Hepatocyte (in vitro differentiated cells): ENCODE measurements around the gene OCA2. TPM values are rescaled to one million over a fixed set of nuclear protein-coding genes. Genes with fewer than 3 reads are reported as not detected.

Source experiments
- DNase-seq: peaks from one replicate; pipeline ENCODE4 v3.0.0-alpha.2; 2016; ENCODE audit warnings: low spot score
- H2AFZ ChIP-seq: fragments of 200-600 bp; sonication (generic); 2 replicates; pipeline ENCODE4 v1.6.0; 2016; ENCODE audit warnings: antibody characterized with exemption, mild to moderate bottlenecking
- H3K27ac ChIP-seq: fragments of 200-600 bp; sonication (generic); 2 replicates; pipeline ENCODE4 v1.5.1; 2016; ENCODE audit warnings: mild to moderate bottlenecking
- H3K27me3 ChIP-seq: fragments of 200-600 bp; sonication (generic); 2 replicates; pipeline ENCODE4 v1.6.1; 2016
- H3K36me3 ChIP-seq: fragments of 200-600 bp; sonication (generic); replicated peaks from 2 replicates; pipeline ENCODE4 v1.5.1; 2016; ENCODE audit warnings: low read depth; ENCODE audit not compliant: insufficient read depth
- H3K4me1 ChIP-seq: fragments of 200-600 bp; sonication (generic); 2 replicates; pipeline ENCODE4 v1.5.1; 2016; ENCODE audit warnings: mild to moderate bottlenecking, moderate library complexity; ENCODE audit not compliant: insufficient read depth
- H3K4me2 ChIP-seq: fragments of 200-600 bp; sonication (generic); 2 replicates; pipeline ENCODE4 v1.6.0; 2016
- H3K4me3 ChIP-seq: fragments of 200-600 bp; sonication (generic); 2 replicates; pipeline ENCODE4 v1.5.1; 2016; ENCODE audit warnings: mild to moderate bottlenecking
- H3K79me2 ChIP-seq: fragments of 200-600 bp; sonication (generic); 2 replicates; pipeline ENCODE4 v1.6.0; 2017; ENCODE audit warnings: mild to moderate bottlenecking
- H3K9me2 ChIP-seq: fragments of 200-600 bp; sonication (generic); replicated peaks from 2 replicates; pipeline ENCODE4 v1.6.0; 2017; ENCODE audit warnings: mild to moderate bottlenecking; ENCODE audit not compliant: insufficient read depth
- H3K9me3 ChIP-seq: fragments of 200-600 bp; sonication (generic); 2 replicates; pipeline ENCODE4 v1.5.1; 2016; ENCODE audit warnings: low read depth, mild to moderate bottlenecking
- H4K20me1 ChIP-seq: fragments of 200-600 bp; sonication (generic); 2 replicates; pipeline ENCODE4 v1.6.0; 2016; ENCODE audit warnings: mild to moderate bottlenecking; ENCODE audit not compliant: insufficient read depth, poor library complexity, severe bottlenecking
- CTCF ChIP-seq: fragments of 200-600 bp; sonication (generic); IDR thresholded peaks from 2 replicates; pipeline ENCODE4 v1.5.1; 2016; ENCODE audit warnings: antibody characterized with exemption, mild to moderate bottlenecking; ENCODE audit not compliant: poor library complexity
- EZH2 ChIP-seq: fragments of 200-600 bp; sonication (generic); IDR thresholded peaks from 2 replicates; pipeline ENCODE4 v1.6.1; 2016; ENCODE audit warnings: antibody characterized with exemption, mild to moderate bottlenecking, borderline replicate concordance
- EZH2phosphoT487 ChIP-seq: fragments of 200-600 bp; sonication (generic); IDR thresholded peaks from one replicate; pipeline ENCODE4 v1.6.1; 2018; ENCODE audit warnings: antibody characterized with exemption, mild to moderate bottlenecking, low read depth, moderate library complexity; ENCODE audit not compliant: unreplicated experiment, severe bottlenecking
- WGBS: methylation state at CpG from one replicate; pipeline ENCODE4 v1.1.6; 2016; ENCODE audit warnings: low lambda C conversion rate; ENCODE audit errors: missing lambda C conversion rate; 5-methylcytosine and 5-hydroxymethylcytosine counted together
- polyA plus RNA-seq: library from polyadenylated mRNA; unstranded; fragments of >200 nt; fragmentation: Nextera tagmentation; extraction: Ambion mirVana; gene quantifications from 2 replicates; pipeline ENCODE4 v1.2.1, GENCODE V29; 2016
- total RNA-seq: library from RNA; depleted of rRNA; stranded (reverse); fragments of >200 nt; gene quantifications from 2 replicates; pipeline ENCODE4 v1.2.3, GENCODE V29; 2014

The OCA2 gene
- total and polyA plus RNA-seq, 2 experiments from 2014 or later = 25.1 to 27.7 TPM

GRCh38 chr15:27833974-27834373, 265.1 kb downstream of the OCA2 start:
- H3K27ac ChIP-seq = no peak overlapping the region
- no peak for DNase-seq
- no peaks in the 10 kb centered on the region for H3K27me3 ChIP-seq
- no peak overlapping the region for H3K4me2 ChIP-seq
- no peak overlapping the region for H3K4me3 ChIP-seq
- TF ChIP-seq CTCF (no peak), EZH2 (no peak)
- H3K36me3 ChIP-seq = no peaks in the 10 kb centered on the region
- H3K9me3 ChIP-seq = no peaks in the 10 kb centered on the region
- no peak overlapping the region for H2AFZ ChIP-seq
- H3K4me1 ChIP-seq = no peaks in the 10 kb centered on the region
- no peaks in the 10 kb centered on the region for H4K20me1 ChIP-seq
- no peaks in the 10 kb centered on the region for H3K9me2 ChIP-seq
- no peaks in the 10 kb centered on the region for H3K79me2 ChIP-seq
- 75% methylated on average over 2 of the region's 2 CpGs for WGBS

- no peak overlapping the region for H3K4me2 ChIP-seq
- no peaks in the 10 kb centered on the region for H3K79me2 ChIP-seq
- TF ChIP-seq CTCF = no peak
- no peak for TF ChIP-seq EZH2
- TF ChIP-seq EZH2phosphoT487 = no peak
- no peaks in the 10 kb centered on the region for H3K27me3 ChIP-seq
- no peak overlapping the region for H2AFZ ChIP-seq
- H3K4me1 ChIP-seq = no peaks in the 10 kb centered on the region
- no peaks in the 10 kb centered on the region for H3K9me3 ChIP-seq
- no peak for DNase-seq
- H3K4me3 ChIP-seq = no peak overlapping the region
- WGBS = 66% methylated on average over 4 of the region's 4 CpGs
- H3K36me3 ChIP-seq = no peaks in the 10 kb centered on the region
- no peaks in the 10 kb centered on the region for H3K9me2 ChIP-seq
- no peak overlapping the region for H3K27ac ChIP-seq
- no peaks in the 10 kb centered on the region for H4K20me1 ChIP-seq
These were observed 265.9 kb downstream of the OCA2 start for GRCh38 chr15:27833178-27833577.

DNA sequence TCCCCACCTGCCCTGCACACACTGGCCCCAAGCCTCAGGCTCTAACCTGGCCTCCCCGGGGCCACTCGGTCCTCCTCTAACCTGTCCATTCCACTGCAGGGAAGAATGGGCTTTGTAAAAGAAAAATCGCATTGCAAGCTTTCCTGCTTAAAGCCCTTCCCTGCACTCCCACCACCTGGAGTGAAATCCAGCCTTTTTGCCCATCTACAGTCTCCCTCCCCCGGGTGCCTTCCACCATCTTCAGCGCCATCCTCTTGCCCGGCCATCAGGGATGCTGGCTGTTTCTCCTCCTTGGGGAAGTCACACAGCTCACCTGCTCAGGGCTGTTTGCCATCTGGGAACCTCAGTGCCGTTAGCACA, 266.9 kb downstream of the OCA2 start:
- Histone ChIP-seq H3K79me2 (no peaks in the 10 kb centered on the region), H4K20me1 (no peaks in the 10 kb centered on the region), H3K9me3 (no peaks in the 10 kb centered on the region), H3K4me1 (no peaks in the 10 kb centered on the region), H3K4me2 (no peak overlapping the region), H3K9me2 (no peaks in the 10 kb centered on the region), H3K4me3 (no peak overlapping the region), H3K36me3 (no peaks in the 10 kb centered on the region), H3K27ac (no peak overlapping the region), H2AFZ (no peak overlapping the region), H3K27me3 (no peaks in the 10 kb centered on the region)
- TF ChIP-seq EZH2 (no peak), EZH2phosphoT487 (no peak), CTCF (no peak)
- WGBS = 95% methylated on average over 7 of the region's 7 CpGs
- no peak for DNase-seq
